ENCODE results near the gene SSR3.
A peak's percentile ranks its signal among the peaks of the same experiment; 100 is the strongest.
"Not testable (repeated sequence)": the region's sequence is repeated elsewhere in the genome, so short reads cannot be mapped to it uniquely, and the experiment has no call there.

SSR3 gene

GRCh38 chr3:156554842-156555687 is at the start of gene SSR3:
TSS of gene SSR3 (minus strand) at chr3:156555117. CDS start at chr3:156555089, 28 bp downstream.
- peak; percentile 92 for DNase-seq

GRCh38 chr3:156604064-156604641 is 49.2 kb upstream of the SSR3 start:
- no peak for DNase-seq

GRCh38 chr3:156603379-156604017 is 48.6 kb upstream of the SSR3 start:
- DNase-seq, result no peak

- DNase-seq, result no peak
Measured at GRCh38 chr3:156602424-156602823, 47.5 kb upstream of the SSR3 start.

GRCh38 chr3:156601497-156601896 is 46.6 kb upstream of the SSR3 start:
- DNase-seq, result no peak

GRCh38 chr3:156600834-156601233 is 45.9 kb upstream of the SSR3 start:
- DNase-seq, result no peak

GRCh38 chr3:156599089-156599874 is 44.4 kb upstream of the SSR3 start:
- DNase-seq, result no peak

GRCh38 chr3:156598413-156598812 is 43.5 kb upstream of the SSR3 start:
- no peak for DNase-seq

- no peak for DNase-seq
Measured at GRCh38 chr3:156594219-156594683, 39.3 kb upstream of the SSR3 start.

GRCh38 chr3:156593814-156594213 is 38.9 kb upstream of the SSR3 start:
- DNase-seq, result no peak

GRCh38 chr3:156589806-156590205 is 34.9 kb upstream of the SSR3 start:
- not testable (repeated sequence) for DNase-seq

- no peak for DNase-seq
Measured at GRCh38 chr3:156587760-156588069, 32.8 kb upstream of the SSR3 start.

GRCh38 chr3:156586905-156587759 is 32.2 kb upstream of the SSR3 start:
- DNase-seq, result no peak

GRCh38 chr3:156583469-156583868 is 28.6 kb upstream of the SSR3 start:
- DNase-seq, result no peak

GRCh38 chr3:156582532-156583183 is 27.7 kb upstream of the SSR3 start:
- DNase-seq, result no peak

- no peak for DNase-seq
Measured at GRCh38 chr3:156581954-156582353, 27.0 kb upstream of the SSR3 start.

GRCh38 chr3:156581033-156581432 is 26.1 kb upstream of the SSR3 start:
- no peak for DNase-seq

GRCh38 chr3:156579427-156579851 is 24.5 kb upstream of the SSR3 start:
- DNase-seq, result no peak

- DNase-seq, result no peak
Measured at GRCh38 chr3:156577736-156578135, 22.8 kb upstream of the SSR3 start.

- DNase-seq, result no peak
Measured at GRCh38 chr3:156576651-156577348, 21.9 kb upstream of the SSR3 start.

GRCh38 chr3:156576051-156576450 is 21.1 kb upstream of the SSR3 start:
- no peak for DNase-seq
